ENCODE data around the gene HSD17B13.
"Not testable (repeated sequence)": the region's sequence is repeated elsewhere in the genome, so short reads cannot be mapped to it uniquely, and the experiment has no call there.

Gene HSD17B13

DNA sequence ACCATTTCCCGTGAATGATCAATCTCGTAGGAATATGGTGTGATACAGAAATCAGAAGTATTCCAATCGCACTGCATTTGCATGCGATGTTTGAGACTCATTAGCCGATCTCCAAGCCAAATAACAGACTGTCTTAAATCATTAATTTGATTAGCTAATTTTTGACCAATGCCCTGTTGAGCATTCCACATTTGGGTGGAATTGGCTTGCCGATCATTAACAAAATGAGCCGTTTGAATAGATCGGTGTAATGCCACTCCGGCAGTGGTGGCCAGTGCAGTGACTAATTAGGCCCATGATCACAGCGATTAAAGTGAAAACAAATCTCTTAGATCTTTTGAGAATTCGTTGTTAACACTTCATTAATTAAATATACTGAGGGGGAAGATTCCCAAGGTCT lies 27.8 kb downstream of the HSD17B13 start:
- H4K8ac ChIP-seq (ENCODE audit: low read length); H2BK12ac ChIP-seq (ENCODE audit: low read length in 2 of 2); H3K36me3 ChIP-seq (ENCODE audit: control insufficient read depth in 1 of 2, insufficient read depth in 2 of 2, low read depth in 1 of 2, low read length in 2 of 2); H3K27me3 ChIP-seq (ENCODE audit: control insufficient read depth in 1 of 2, insufficient read depth in 1 of 2, low read length in 2 of 2); H2BK120ac ChIP-seq (ENCODE audit: low read depth, low read length); H3K14ac ChIP-seq (ENCODE audit: low read length in 2 of 2); H2BK5ac ChIP-seq (ENCODE audit: low read depth, low read length, poor library complexity, severe bottlenecking); H3K27ac ChIP-seq (ENCODE audit: low read length, poor library complexity, severe bottlenecking); DNase-seq; H2BK15ac ChIP-seq (ENCODE audit: low read depth, poor library complexity, severe bottlenecking); H3K4me1 ChIP-seq (ENCODE audit: control insufficient read depth, insufficient read depth, low read depth, low read length); H2AK5ac ChIP-seq (ENCODE audit: low read length, severe bottlenecking); H4K91ac ChIP-seq (ENCODE audit: low read length); H2AFZ ChIP-seq (ENCODE audit: low read depth, low read length); H3K18ac ChIP-seq (ENCODE audit: low read depth in 1 of 2, low read length in 2 of 2); H3K4me3 ChIP-seq (ENCODE audit: insufficient read depth in 1 of 2, low read depth in 1 of 2, low read length in 2 of 2); H3K9ac ChIP-seq (ENCODE audit: low read length); H3K4ac ChIP-seq (ENCODE audit: low read depth in 1 of 2, low read length in 2 of 2); H3K23ac ChIP-seq (ENCODE audit: low read length in 2 of 2); H3K79me1 ChIP-seq (replicated peaks; ENCODE audit: low read length, poor library complexity, severe bottlenecking); H3K4me2 ChIP-seq (ENCODE audit: low read length, poor library complexity, severe bottlenecking): not testable (repeated sequence)
- H3K9me3 ChIP-seq (ENCODE audit: control insufficient read depth, low read length), result peaks cover 11% of the 10 kb centered on the region
- WGBS, result 95% methylated on average over 10 of the region's 11 CpGs

GRCh38 chr4:87293889-87294288 lies 28.8 kb downstream of the HSD17B13 start:
- DNase-seq; H2BK5ac ChIP-seq (ENCODE audit: low read depth, low read length, poor library complexity, severe bottlenecking); H2BK12ac ChIP-seq (ENCODE audit: low read length in 2 of 2); H3K36me3 ChIP-seq (ENCODE audit: control insufficient read depth in 1 of 2, insufficient read depth in 2 of 2, low read depth in 1 of 2, low read length in 2 of 2); H3K27me3 ChIP-seq (ENCODE audit: control insufficient read depth in 1 of 2, insufficient read depth in 1 of 2, low read length in 2 of 2); H3K27ac ChIP-seq (ENCODE audit: low read length, poor library complexity, severe bottlenecking); H3K79me1 ChIP-seq (replicated peaks; ENCODE audit: low read length, poor library complexity, severe bottlenecking); H2BK120ac ChIP-seq (ENCODE audit: low read depth, low read length); H2AFZ ChIP-seq (ENCODE audit: low read depth, low read length); H4K91ac ChIP-seq (ENCODE audit: low read length); H3K4me1 ChIP-seq (ENCODE audit: control insufficient read depth, insufficient read depth, low read depth, low read length); H2AK5ac ChIP-seq (ENCODE audit: low read length, severe bottlenecking); H3K9ac ChIP-seq (ENCODE audit: low read length); H3K23ac ChIP-seq (ENCODE audit: low read length in 2 of 2); H3K14ac ChIP-seq (ENCODE audit: low read length in 2 of 2); H3K4me3 ChIP-seq (ENCODE audit: insufficient read depth in 1 of 2, low read depth in 1 of 2, low read length in 2 of 2); H3K18ac ChIP-seq (ENCODE audit: low read depth in 1 of 2, low read length in 2 of 2); H4K8ac ChIP-seq (ENCODE audit: low read length); H3K4ac ChIP-seq (ENCODE audit: low read depth in 1 of 2, low read length in 2 of 2); H2BK15ac ChIP-seq (ENCODE audit: low read depth, poor library complexity, severe bottlenecking); H3K4me2 ChIP-seq (ENCODE audit: low read length, poor library complexity, severe bottlenecking): not testable (repeated sequence)
- WGBS, result 84% methylated on average over 6 of the region's 7 CpGs
- peaks cover 11% of the 10 kb centered on the region for H3K9me3 ChIP-seq (ENCODE audit: control insufficient read depth, low read length)

- H3K4me1 ChIP-seq (ENCODE audit: control insufficient read depth, insufficient read depth, low read depth, low read length), result no peaks in the 10 kb centered on the region
- no peak overlapping the region for H4K8ac ChIP-seq (ENCODE audit: low read length)
- no peak overlapping the region for H3K14ac ChIP-seq (ENCODE audit: low read length in 2 of 2)
- H3K23ac ChIP-seq (ENCODE audit: low read length in 2 of 2), result no peak overlapping the region
- no peak overlapping the region for H2AK5ac ChIP-seq (ENCODE audit: low read length, severe bottlenecking)
- H2AFZ ChIP-seq (ENCODE audit: low read depth, low read length), result no peak overlapping the region
- WGBS, result 93% methylated on average over 1 of the region's 1 CpG
- no peak overlapping the region for H3K27ac ChIP-seq (ENCODE audit: low read length, poor library complexity, severe bottlenecking)
- H3K9ac ChIP-seq (ENCODE audit: low read length), result no peak overlapping the region
- no peak overlapping the region for H2BK15ac ChIP-seq (ENCODE audit: low read depth, poor library complexity, severe bottlenecking)
- no peak overlapping the region for H2BK5ac ChIP-seq (ENCODE audit: low read depth, low read length, poor library complexity, severe bottlenecking)
- H3K4ac ChIP-seq (ENCODE audit: low read depth in 1 of 2, low read length in 2 of 2), result no peak overlapping the region
- H3K9me3 ChIP-seq (ENCODE audit: control insufficient read depth, low read length), result peaks cover 12% of the 10 kb centered on the region
- no peak for DNase-seq
- H3K18ac ChIP-seq (ENCODE audit: low read depth in 1 of 2, low read length in 2 of 2), result no peak overlapping the region
- no peak overlapping the region for H2BK120ac ChIP-seq (ENCODE audit: low read depth, low read length)
- no peaks in the 10 kb centered on the region for H3K79me1 ChIP-seq (replicated peaks; ENCODE audit: low read length, poor library complexity, severe bottlenecking)
- H3K36me3 ChIP-seq (ENCODE audit: control insufficient read depth in 1 of 2, insufficient read depth in 2 of 2, low read depth in 1 of 2, low read length in 2 of 2), result no peaks in the 10 kb centered on the region
- no peaks in the 10 kb centered on the region for H3K27me3 ChIP-seq (ENCODE audit: control insufficient read depth in 1 of 2, insufficient read depth in 1 of 2, low read length in 2 of 2)
- no peak overlapping the region for H3K4me3 ChIP-seq (ENCODE audit: insufficient read depth in 1 of 2, low read depth in 1 of 2, low read length in 2 of 2)
- H4K91ac ChIP-seq (ENCODE audit: low read length), result no peak overlapping the region
- no peak overlapping the region for H3K4me2 ChIP-seq (ENCODE audit: low read length, poor library complexity, severe bottlenecking)
- H2BK12ac ChIP-seq (ENCODE audit: low read length in 2 of 2), result no peak overlapping the region
Observed at GRCh38 chr4:87286970-87287369, 35.7 kb downstream of the HSD17B13 start.

GRCh38 chr4:87284268-87284667 lies 38.4 kb downstream of the HSD17B13 start:
- H3K27ac ChIP-seq (ENCODE audit: low read length, poor library complexity, severe bottlenecking); H2AK5ac ChIP-seq (ENCODE audit: low read length, severe bottlenecking); H2BK5ac ChIP-seq (ENCODE audit: low read depth, low read length, poor library complexity, severe bottlenecking); DNase-seq; H2BK15ac ChIP-seq (ENCODE audit: low read depth, poor library complexity, severe bottlenecking); H2AFZ ChIP-seq (ENCODE audit: low read depth, low read length); H4K91ac ChIP-seq (ENCODE audit: low read length); H3K18ac ChIP-seq (ENCODE audit: low read depth in 1 of 2, low read length in 2 of 2); H3K14ac ChIP-seq (ENCODE audit: low read length in 2 of 2); H3K4ac ChIP-seq (ENCODE audit: low read depth in 1 of 2, low read length in 2 of 2); H3K23ac ChIP-seq (ENCODE audit: low read length in 2 of 2); H2BK120ac ChIP-seq (ENCODE audit: low read depth, low read length); H3K9ac ChIP-seq (ENCODE audit: low read length); H3K4me1 ChIP-seq (ENCODE audit: control insufficient read depth, insufficient read depth, low read depth, low read length); H3K4me3 ChIP-seq (ENCODE audit: insufficient read depth in 1 of 2, low read depth in 1 of 2, low read length in 2 of 2); H4K8ac ChIP-seq (ENCODE audit: low read length); H3K27me3 ChIP-seq (ENCODE audit: control insufficient read depth in 1 of 2, insufficient read depth in 1 of 2, low read length in 2 of 2); H2BK12ac ChIP-seq (ENCODE audit: low read length in 2 of 2); H3K79me1 ChIP-seq (replicated peaks; ENCODE audit: low read length, poor library complexity, severe bottlenecking); H3K36me3 ChIP-seq (ENCODE audit: control insufficient read depth in 1 of 2, insufficient read depth in 2 of 2, low read depth in 1 of 2, low read length in 2 of 2); H3K4me2 ChIP-seq (ENCODE audit: low read length, poor library complexity, severe bottlenecking): not testable (repeated sequence)
- H3K9me3 ChIP-seq (ENCODE audit: control insufficient read depth, low read length), result peaks cover 12% of the 10 kb centered on the region

All from mesenchymal stem cell (in vitro differentiated cells and primary cell).